Activated B cell treated with CpG ODN at 0.5 μM for 24 hours (primary cell): ENCODE results near the gene TAF5. TPM values are rescaled to one million over a fixed set of nuclear protein-coding genes. Genes with fewer than 3 reads are reported as not detected.

Experiments used
- ATAC-seq: fragments of 200-7000 bp; cut with Tn5 transposase; one replicate; pipeline ENCODE4 v1.10.0; 2021; ENCODE audit warnings: low read depth, mild to moderate bottlenecking, moderate library complexity
- CTCF ChIA-PET: fragments of 350-600 bp; sonication (Branson Sonifier 250); formaldehyde crosslinking; loops from one replicate; lab custom pipeline; 2021; ENCODE audit warnings: antibody characterized with exemption; lab: Charles Lee
- POLR2A ChIA-PET: fragments of 350-600 bp; sonication (Branson Sonifier 250); formaldehyde crosslinking; loops from one replicate; lab custom pipeline; 2021; ENCODE audit warnings: antibody characterized with exemption; lab: Charles Lee
- DNase-seq: peaks from one replicate; pipeline ENCODE4 v3.0.0; 2022
- H3K27ac Mint-ChIP-seq: one replicate; pipeline ENCODE4 v1.8.0; 2020; ENCODE audit warnings: mixed read lengths
- H3K27me3 Mint-ChIP-seq: one replicate; pipeline ENCODE4 v1.8.0; 2021; ENCODE audit warnings: mixed read lengths
- H3K36me3 Mint-ChIP-seq: one replicate; pipeline ENCODE4 v1.8.0; 2021; ENCODE audit warnings: low read depth, mixed read lengths
- H3K4me1 Mint-ChIP-seq: one replicate; pipeline ENCODE4 v1.8.0; 2021; ENCODE audit warnings: mixed read lengths
- H3K4me3 Mint-ChIP-seq: one replicate; pipeline ENCODE4 v1.8.0; 2020; ENCODE audit warnings: mild to moderate bottlenecking, mixed read lengths
- H3K9me3 Mint-ChIP-seq: one replicate; pipeline ENCODE4 v1.8.0; 2020; ENCODE audit warnings: mixed read lengths
- CTCF ChIP-seq: fragments of 200-600 bp; IDR thresholded peaks from one replicate; pipeline ENCODE4 v1.8.0; 2022; ENCODE audit warnings: antibody characterized with exemption, mild to moderate bottlenecking
- intact Hi-C: fragments of 100-400 bp; cut with micrococcal nuclease; formaldehyde crosslinking; loops from one replicate; pipeline ENCODE4 v1.15.1; 2024
- total RNA-seq: library from RNA; stranded (reverse); gene quantifications from 2 replicates; pipeline ENCODE4 v1.2.3, GENCODE V29; 2022

TAF5 gene
- total RNA-seq, 1 donor from 2014 or later = 3.8 TPM

- ATAC-seq = no peak
- TF ChIP-seq CTCF = no peak
- DNase-seq = no peak
- ChIA-PET CTCF (no interaction called here), POLR2A (interaction anchor here (0.6 kb wide), 1 partner anchor 42 kb away, joined by 10 read pairs; no protein-coding TSS in a partner anchor)
- Mint-ChIP-seq H3K27ac (no peak overlapping the region), H3K4me3 (no peak overlapping the region), H3K4me1 (no peaks in the 10 kb centered on the region), H3K9me3 (no peaks in the 10 kb centered on the region), H3K36me3 (peaks cover 87% of the 10 kb centered on the region), H3K27me3 (no peaks in the 10 kb centered on the region)
- intact Hi-C loops = no loop called here
Observed at GRCh38 chr10:103429647-103430046, 61.9 kb downstream of the TAF5 start.

- POLR2A ChIA-PET = interaction anchor here (0.6 kb wide), 1 partner anchor 38 kb away, joined by 4 read pairs; no protein-coding TSS in a partner anchor
- peaks cover 89% of the 10 kb centered on the region for H3K36me3 Mint-ChIP-seq
- DNase-seq (no peak), ATAC-seq (no peak)
- no peaks in the 10 kb centered on the region for H3K4me1 Mint-ChIP-seq
- CTCF ChIA-PET = no interaction called here
- no peaks in the 10 kb centered on the region for H3K9me3 Mint-ChIP-seq
- no peak overlapping the region for H3K4me3 Mint-ChIP-seq
- no peak for TF ChIP-seq CTCF
- intact Hi-C loops = no loop called here
- H3K27ac Mint-ChIP-seq = no peak overlapping the region
- H3K27me3 Mint-ChIP-seq = no peaks in the 10 kb centered on the region
Observed at GRCh38 chr10:103431902-103432301, 64.1 kb downstream of the TAF5 start.

- ATAC-seq = no peak
- Mint-ChIP-seq H3K36me3 (peaks cover 86% of the 10 kb centered on the region), H3K9me3 (no peaks in the 10 kb centered on the region), H3K27ac (no peak overlapping the region), H3K27me3 (no peaks in the 10 kb centered on the region), H3K4me3 (no peak overlapping the region), H3K4me1 (no peaks in the 10 kb centered on the region)
- intact Hi-C loops = no loop called here
- CTCF ChIA-PET = interaction anchor here (0.9 kb wide), 1 partner anchor 49 kb away, joined by 3 read pairs; no protein-coding TSS in a partner anchor
- DNase-seq = no peak
- POLR2A ChIA-PET = no interaction called here
- TF ChIP-seq CTCF = no peak
Observed at GRCh38 chr10:103433858-103434257, 66.1 kb downstream of the TAF5 start.

Other genes with a start within 250 kb of the TAF5 start
- 53.3 and 60.4 TPM in 2 replicates for gene NT5C2, start 174.7 kb upstream of the TAF5 start, total RNA-seq
- not detected in 2 replicates for gene RPEL1, start 122.1 kb upstream of the TAF5 start, total RNA-seq
- gene INA, start 90.8 kb upstream of the TAF5 start, total RNA-seq = not detected in 2 replicates
- 7.3 and 7.6 TPM in 2 replicates for gene PCGF6, start 16.8 kb upstream of the TAF5 start, total RNA-seq
- 208 and 223 TPM in 2 replicates for gene ATP5MK, start 28.5 kb downstream of the TAF5 start, total RNA-seq
- gene PDCD11, start 28.6 kb downstream of the TAF5 start, total RNA-seq = 65.4 and 66.0 TPM in 2 replicates
- gene CALHM2, start 84.4 kb downstream of the TAF5 start, total RNA-seq = 17.5 and 21.4 TPM in 2 replicates
- gene CALHM1, start 90.9 kb downstream of the TAF5 start, total RNA-seq = 0.40 and 0.42 TPM in 2 replicates
- not detected in 2 replicates for gene CALHM3, start 111.3 kb downstream of the TAF5 start, total RNA-seq
- gene NEURL1, start 125.7 kb downstream of the TAF5 start, total RNA-seq = 0.61 and 0.93 TPM in 2 replicates